Urinary bladder (tissue), 4 donors: ENCODE results near the gene EEA1. TPM values are rescaled to one million over a fixed set of nuclear protein-coding genes. Genes with fewer than 3 reads are reported as not detected.
"Not testable (repeated sequence)": the region's sequence is repeated elsewhere in the genome, so short reads cannot be mapped to it uniquely, and the experiment has no call there.

Source experiments
- DNase-seq: peaks from one replicate; pipeline ENCODE4 v3.0.0-alpha.2; 2015; ENCODE audit errors: extremely low spot score
- H3K27ac ChIP-seq: one replicate; pipeline ENCODE4 v1.5.1; 2013; ENCODE audit warnings: low read depth, mild to moderate bottlenecking, moderate library complexity
- H3K36me3 ChIP-seq: one replicate; pipeline ENCODE4 v1.6.1; 2013; ENCODE audit warnings: mild to moderate bottlenecking, moderate library complexity; ENCODE audit not compliant: insufficient read depth
- H3K4me1 ChIP-seq: one replicate; pipeline ENCODE4 v1.6.1; 2013; ENCODE audit warnings: mild to moderate bottlenecking, moderate library complexity; ENCODE audit not compliant: insufficient read depth
- H3K4me3 ChIP-seq: one replicate; pipeline ENCODE4 v1.5.1; 2013; ENCODE audit warnings: low read depth, low read length
- WGBS: extraction: QIAGEN DNeasy Blood & Tissue Kit; methylation state at CpG from one replicate; pipeline ENCODE4 v1.1.7; 2013; 5-methylcytosine and 5-hydroxymethylcytosine counted together
- polyA plus RNA-seq: library from polyadenylated mRNA; stranded (reverse); fragments of 200-250 nt; gene quantifications from one replicate; pipeline ENCODE4 v1.2.3, GENCODE V29; 2013
- total RNA-seq: library from RNA; depleted of rRNA; stranded (reverse); fragments of >200 nt; gene quantifications from one replicate; pipeline ENCODE4 v1.2.3, GENCODE V29; 2014
- donor health status: healthy with polysubstance abuse.
- donor health status: healthy.

EEA1 gene
- total and polyA plus RNA-seq, 2 donors = 8.2 to 53.7 TPM

DNA sequence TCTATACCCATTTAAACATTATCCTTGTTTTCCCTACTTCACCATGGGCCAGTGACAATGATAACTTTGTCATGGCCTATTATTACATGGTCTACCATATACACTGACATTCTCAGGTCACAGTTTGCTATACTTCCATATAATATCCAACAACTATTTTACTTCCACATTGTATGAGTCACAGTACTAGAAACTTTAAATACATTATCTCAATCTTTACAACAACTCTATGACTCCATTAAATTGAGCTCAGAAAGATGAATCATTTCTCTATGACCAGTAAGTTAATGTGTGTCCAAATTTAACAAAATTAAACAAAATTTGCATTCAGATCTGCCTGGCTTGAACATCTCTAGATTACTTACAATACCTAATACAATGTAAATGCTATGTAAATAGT, 132.4 kb downstream of the EEA1 start:
- no peak for DNase-seq
- no peaks in the 10 kb centered on the region for H3K4me1 ChIP-seq
- H3K36me3 ChIP-seq = peaks cover 2% of the 10 kb centered on the region
- H3K4me3 ChIP-seq = no peak overlapping the region
- H3K27ac ChIP-seq = no peak overlapping the region

DNA sequence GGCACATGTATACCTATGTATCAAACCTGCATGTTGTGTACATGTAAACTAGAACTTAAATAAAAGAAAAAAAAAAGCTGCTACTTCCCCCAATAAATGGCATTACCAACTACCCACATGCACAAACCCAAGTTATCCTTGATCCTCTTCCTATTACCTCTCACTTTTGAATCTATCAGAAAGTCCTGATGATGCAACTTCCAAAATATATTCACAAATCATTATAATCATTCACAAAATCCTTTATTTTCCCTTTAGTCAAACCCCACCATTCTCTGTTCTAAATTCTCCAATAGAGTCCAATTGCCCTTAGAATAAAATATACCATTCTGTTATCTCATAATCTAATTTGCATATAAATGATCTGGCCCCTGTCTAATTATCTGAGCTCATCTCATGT, 134.3 kb downstream of the EEA1 start:
- Histone ChIP-seq H3K4me3 (no peak overlapping the region), H3K4me1 (no peaks in the 10 kb centered on the region), H3K36me3 (peaks cover 2% of the 10 kb centered on the region), H3K27ac (no peak overlapping the region)
- no peak for DNase-seq

DNA sequence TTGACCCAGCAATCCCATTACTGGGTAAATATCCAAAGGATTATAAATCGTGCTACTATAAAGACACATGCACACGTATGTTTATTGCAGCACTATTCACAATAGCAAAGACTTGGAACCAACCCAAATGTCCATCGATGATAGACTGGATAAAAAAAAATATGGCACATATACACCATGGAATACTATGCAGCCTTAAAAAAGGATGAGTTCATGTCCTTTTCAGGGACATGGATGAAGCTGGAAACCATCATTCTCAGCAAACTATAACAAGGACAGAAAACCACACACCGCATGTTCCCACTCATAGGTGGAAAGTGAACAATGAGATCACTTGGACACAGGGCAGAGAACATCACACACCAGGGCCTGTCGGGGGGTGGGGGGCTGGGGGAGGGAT, 134.7 kb downstream of the EEA1 start:
- not testable (repeated sequence) for H3K36me3 ChIP-seq, H3K27ac ChIP-seq, DNase-seq, H3K4me3 ChIP-seq, H3K4me1 ChIP-seq
- WGBS = 98% methylated on average over 5 of the region's 5 CpGs

DNA sequence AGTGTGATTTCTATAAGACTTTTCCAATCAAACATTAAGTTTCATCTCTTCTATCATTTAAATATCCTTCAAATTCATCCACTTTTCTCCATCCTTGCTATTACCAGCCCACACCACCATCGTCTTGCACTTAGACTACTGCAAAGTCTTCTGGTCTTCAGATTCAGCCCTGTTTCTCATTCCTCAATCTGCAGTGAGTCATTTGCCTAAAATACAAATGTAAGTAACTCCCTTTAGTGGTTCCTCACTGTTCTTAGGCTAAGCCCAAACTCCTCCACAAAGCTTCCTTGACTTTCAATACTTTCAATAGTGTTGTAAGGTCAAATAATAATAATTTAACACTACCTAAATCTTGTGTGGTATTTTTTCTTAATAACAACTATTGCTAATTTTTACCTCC, 143.1 kb downstream of the EEA1 start:
- H3K27ac ChIP-seq = no peak overlapping the region
- DNase-seq = no peak
- no peak overlapping the region for H3K4me3 ChIP-seq
- no peaks in the 10 kb centered on the region for H3K36me3 ChIP-seq
- no peaks in the 10 kb centered on the region for H3K4me1 ChIP-seq
- WGBS = 94% methylated on average over 1 of the region's 1 CpG

DNA sequence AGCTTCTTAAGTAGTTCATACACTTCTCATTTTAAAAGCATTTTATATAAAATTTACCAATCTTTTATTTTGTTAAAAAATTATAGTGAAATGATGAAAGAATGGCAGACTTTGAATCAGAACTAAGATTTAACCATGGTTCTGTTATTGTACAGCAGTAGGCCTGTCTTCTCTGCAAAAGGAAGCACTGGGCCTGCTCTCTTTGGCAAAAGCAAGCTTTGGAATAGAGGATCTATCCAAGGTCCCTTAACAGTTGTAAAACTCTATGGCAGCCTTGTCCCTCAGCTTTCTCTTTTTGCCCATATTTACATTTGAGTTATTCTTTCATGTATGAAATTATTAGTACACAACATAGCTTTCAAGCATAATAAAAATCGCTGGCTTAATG, 143.5 kb downstream of the EEA1 start:
- no peak for DNase-seq
- WGBS = 91% methylated on average over 1 of the region's 1 CpG
- H3K36me3 ChIP-seq = no peaks in the 10 kb centered on the region
- no peak overlapping the region for H3K4me3 ChIP-seq
- no peaks in the 10 kb centered on the region for H3K4me1 ChIP-seq
- no peak overlapping the region for H3K27ac ChIP-seq

DNA sequence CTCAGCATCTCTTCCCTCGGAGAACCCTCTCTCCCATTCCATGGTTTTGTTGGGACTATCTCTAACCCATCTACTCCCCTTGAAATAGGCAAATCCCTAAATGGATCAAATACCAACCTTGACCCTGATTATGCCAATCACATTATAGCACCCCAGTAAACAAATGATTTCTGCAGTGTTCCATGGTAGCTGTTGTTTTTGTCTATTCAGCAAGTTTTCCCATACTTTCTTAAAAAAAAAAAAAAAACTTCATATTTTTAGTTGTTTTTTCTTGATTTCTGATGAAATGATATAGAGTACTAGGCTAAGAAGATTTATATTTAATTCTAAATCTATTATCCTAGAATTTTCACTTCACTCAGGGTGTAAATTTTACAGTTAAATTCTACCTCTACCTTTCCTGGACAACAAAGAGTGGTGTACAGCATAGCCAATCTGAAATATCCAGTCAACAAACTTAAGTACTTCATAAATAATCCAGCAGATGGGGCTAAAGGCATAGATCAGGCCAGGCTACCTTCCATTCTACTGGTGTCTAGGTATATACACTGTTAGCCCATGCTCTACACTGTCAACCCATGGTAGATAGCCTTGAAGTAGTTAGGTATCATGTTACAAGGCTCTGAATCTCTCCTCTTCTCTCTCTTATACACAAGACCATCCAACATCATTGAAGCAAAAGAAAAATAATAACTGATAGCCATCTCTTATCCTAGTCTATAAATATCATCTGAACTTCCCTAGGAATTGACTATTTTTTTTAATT, 144.1 kb downstream of the EEA1 start:
- DNase-seq = peak; percentile 36
- Histone ChIP-seq H3K36me3 (no peaks in the 10 kb centered on the region), H3K4me1 (no peaks in the 10 kb centered on the region), H3K4me3 (no peak overlapping the region), H3K27ac (no peak overlapping the region)
- WGBS = 70% methylated on average over 1 of the region's 1 CpG

DNA sequence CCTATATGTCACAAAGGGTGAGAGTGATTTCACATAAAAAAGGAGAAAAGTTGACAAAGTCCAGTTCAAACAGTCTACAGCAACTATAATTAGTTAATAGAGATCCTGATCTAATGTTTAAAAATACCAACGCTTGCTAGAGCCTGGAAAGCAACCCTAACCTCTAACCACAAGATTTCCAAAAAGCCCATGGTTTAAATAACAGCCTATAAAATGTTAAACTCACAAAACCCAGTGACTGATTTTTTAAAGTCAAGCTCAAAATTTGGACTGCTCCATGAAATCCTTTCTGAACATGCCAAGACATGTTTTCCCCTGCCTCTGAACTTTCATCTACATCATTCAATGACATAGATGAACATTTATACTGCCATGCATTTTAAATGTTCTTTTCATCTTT, 144.7 kb downstream of the EEA1 start:
- H3K4me3 ChIP-seq = no peak overlapping the region
- no peaks in the 10 kb centered on the region for H3K36me3 ChIP-seq
- peak overlapping the region; percentile 73 for H3K27ac ChIP-seq
- WGBS = 34% methylated on average over 1 of the region's 1 CpG
- no peak for DNase-seq
- H3K4me1 ChIP-seq = no peaks in the 10 kb centered on the region

DNA sequence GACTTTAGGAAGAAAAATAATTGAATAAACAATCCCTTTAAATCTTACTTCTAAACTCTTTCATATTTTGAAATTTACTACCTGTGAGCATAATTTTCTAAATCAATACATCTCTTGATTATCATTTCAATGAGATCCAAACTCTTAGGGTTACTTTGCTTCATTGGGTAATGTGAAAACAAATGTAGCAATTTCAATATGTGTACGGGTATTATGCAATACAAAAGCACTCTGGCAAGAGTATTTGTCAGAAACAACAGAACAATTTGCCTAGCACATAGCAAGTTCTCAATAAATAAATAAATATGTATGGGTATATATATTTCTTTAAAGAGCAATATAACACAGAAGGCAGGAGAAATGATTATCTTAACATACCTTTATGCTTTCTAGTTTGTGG, 149.2 kb downstream of the EEA1 start:
- 83% methylated on average over 1 of the region's 1 CpG for WGBS
- no peak overlapping the region for H3K27ac ChIP-seq
- no peaks in the 10 kb centered on the region for H3K36me3 ChIP-seq
- DNase-seq = no peak
- H3K4me1 ChIP-seq = no peaks in the 10 kb centered on the region
- no peak overlapping the region for H3K4me3 ChIP-seq

DNA sequence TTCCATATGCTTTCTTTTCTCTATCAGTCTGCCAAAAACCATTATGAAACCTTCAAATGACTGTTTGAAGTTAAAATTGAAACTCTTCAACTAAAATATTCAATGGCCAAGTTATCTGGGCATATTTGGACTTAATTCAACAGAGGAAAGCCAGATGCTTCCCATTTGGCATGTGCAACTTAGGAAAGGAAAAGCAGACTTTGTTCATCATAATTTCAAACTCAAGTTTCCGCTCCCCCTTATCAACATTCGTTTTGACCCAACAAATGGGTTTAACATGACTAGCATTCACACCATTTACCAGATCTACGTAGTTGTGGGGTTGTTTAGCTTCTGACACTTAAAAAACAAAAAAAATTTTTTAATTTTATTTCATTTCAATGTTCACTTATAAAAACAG, 150.6 kb downstream of the EEA1 start:
- 74% methylated on average over 3 of the region's 3 CpGs for WGBS
- no peak for DNase-seq

DNA sequence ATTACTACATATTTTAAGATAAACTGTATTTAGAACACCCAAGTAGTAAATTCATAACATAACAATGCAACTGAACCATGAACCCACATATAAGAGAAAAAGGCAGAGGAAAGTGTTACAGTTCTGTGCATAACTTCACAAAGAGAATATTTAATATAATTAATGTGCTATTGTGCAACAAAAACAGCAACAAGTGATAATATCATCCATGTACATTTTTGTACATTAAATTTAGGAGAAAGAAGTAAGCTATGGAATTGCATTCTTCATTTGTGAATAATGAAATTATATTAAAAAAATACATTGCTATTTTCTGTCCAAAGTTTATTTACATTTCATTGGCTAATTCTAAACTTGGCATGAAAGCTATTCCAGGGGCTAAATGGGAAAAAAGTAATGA, 153.7 kb downstream of the EEA1 start:
- Histone ChIP-seq H3K27ac (no peak overlapping the region), H3K36me3 (no peaks in the 10 kb centered on the region), H3K4me1 (no peaks in the 10 kb centered on the region), H3K4me3 (no peak overlapping the region)
- no peak for DNase-seq

More for the DNA sequence above, 150.6 kb downstream of the EEA1 start:
- no peak overlapping the region for H3K4me3 ChIP-seq
- H3K36me3 ChIP-seq = no peaks in the 10 kb centered on the region
- H3K4me1 ChIP-seq = no peaks in the 10 kb centered on the region
- no peak overlapping the region for H3K27ac ChIP-seq

DNA sequence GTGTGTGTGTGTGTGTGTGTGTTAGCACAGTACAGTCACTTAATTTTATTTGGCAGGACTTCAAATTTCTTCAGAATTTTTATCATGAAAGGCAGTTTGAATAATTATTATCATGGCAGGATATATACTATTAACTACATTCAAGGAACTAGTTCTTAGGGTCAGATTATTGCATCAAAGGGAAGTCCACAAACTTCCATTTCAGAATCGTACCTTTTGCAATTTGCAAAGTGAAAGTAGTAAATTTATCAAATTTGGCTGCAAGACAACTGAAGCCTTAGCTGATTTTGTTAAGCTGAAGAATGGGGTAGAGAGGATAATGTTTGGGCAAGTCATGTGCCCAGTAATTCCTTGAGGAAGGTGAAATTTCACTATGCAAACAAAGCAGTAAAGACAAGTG, 158.1 kb downstream of the EEA1 start:
- WGBS = 72% methylated on average over 1 of the region's 1 CpG
- Histone ChIP-seq H3K4me3 (no peak overlapping the region), H3K4me1 (no peaks in the 10 kb centered on the region), H3K27ac (no peak overlapping the region), H3K36me3 (no peaks in the 10 kb centered on the region)
- no peak for DNase-seq

DNA sequence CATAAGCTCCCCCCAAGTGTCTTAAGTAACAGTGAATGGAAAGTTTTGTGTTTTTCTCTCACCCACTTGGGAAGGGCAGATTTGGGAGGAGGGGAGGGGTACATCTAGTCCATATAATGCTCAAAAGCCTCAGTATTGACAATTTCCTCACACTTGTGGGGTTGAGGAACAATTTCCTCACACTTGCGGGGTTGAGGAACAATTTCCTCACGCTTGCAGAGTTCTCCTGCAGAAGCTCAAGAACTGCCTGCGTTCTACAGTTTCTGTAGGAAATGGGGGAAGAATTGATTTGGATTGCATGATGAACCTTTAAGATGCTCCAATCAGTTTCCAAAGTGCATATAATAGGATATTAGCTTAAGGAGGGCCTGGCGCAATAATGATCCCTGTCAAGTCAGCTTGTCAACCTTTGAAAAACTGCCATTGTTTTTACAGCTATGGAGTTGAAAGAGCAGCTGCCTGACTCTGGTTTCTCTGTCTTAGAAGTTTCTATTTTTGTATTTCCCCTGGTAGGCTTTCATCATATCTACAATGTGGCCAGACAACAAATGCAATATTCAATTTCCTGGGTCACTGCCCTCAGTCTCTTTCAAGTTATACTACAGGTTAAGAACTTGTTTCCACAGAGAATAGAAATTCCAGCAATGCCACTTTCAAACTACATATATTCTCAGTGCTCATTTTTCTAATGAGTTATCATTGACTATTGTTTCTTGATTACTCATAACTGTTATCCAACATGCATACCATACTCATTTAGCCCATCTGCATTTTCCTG, 159.8 kb downstream of the EEA1 start:
- no peaks in the 10 kb centered on the region for H3K36me3 ChIP-seq
- H3K4me1 ChIP-seq = no peaks in the 10 kb centered on the region
- 78% methylated on average over 4 of the region's 4 CpGs for WGBS
- no peak for DNase-seq
- no peak overlapping the region for H3K27ac ChIP-seq
- H3K4me3 ChIP-seq = no peak overlapping the region

DNA sequence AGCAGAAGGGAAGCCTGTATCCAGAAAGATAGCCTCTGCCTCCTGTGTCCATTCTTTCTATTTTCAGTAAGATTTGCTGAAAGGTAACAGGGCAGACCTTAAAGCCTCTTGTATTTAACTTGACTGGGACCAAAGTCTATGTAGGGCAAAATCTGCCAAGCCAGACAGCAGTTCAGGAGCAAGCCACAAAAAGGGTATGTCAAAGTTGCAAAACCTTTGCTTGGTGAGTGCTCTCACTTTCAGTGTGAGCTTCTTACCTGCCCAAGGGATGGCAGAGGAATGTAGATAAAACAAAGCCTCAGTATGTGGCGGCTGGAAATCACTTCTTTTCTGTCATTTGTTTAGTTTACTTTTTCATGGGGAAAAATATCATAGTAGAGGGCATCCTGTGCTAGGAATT, 163.2 kb downstream of the EEA1 start:
- no peak overlapping the region for H3K27ac ChIP-seq
- no peaks in the 10 kb centered on the region for H3K36me3 ChIP-seq
- no peak overlapping the region for H3K4me3 ChIP-seq
- whole genome bisulfite sequencing = 85% methylated on average over 1 of the region's 1 CpG
- no peak for DNase-seq
- H3K4me1 ChIP-seq = no peaks in the 10 kb centered on the region

DNA sequence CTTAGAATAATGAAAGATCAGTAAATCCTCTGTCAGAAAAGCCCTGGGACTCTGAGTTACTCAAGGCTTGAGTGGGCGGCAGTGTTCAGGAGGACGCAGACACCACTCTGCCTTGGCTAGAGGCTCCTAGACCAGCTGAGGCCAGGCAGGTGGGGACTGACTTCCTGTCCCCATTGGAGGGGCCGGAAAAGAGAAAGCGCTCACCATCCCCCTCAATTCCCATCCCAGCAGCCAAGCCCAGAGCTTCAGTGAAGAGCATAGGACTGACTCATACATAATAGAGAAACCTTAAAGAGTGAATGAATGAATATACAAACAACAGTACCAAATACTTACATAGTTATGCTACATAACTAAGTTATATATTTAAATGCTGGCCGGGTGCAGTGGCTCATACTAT, 164.3 kb downstream of the EEA1 start:
- Histone ChIP-seq H3K4me1 (no peaks in the 10 kb centered on the region), H3K36me3 (no peaks in the 10 kb centered on the region), H3K27ac (no peak overlapping the region), H3K4me3 (no peak overlapping the region)
- DNase-seq = no peak
- 79% methylated on average over 5 of the region's 5 CpGs for WGBS
